Left ventricle myocardium inferior (tissue), 1 donor: ENCODE results near the gene ITGA2. TPM values are rescaled to one million over a fixed set of nuclear protein-coding genes. Genes with fewer than 3 reads are reported as not detected.

Experiments used
- DNase-seq: peaks from one replicate; pipeline ENCODE4 v3.0.0-alpha.2; 2020
- H3K27ac ChIP-seq: fragments of 200-600 bp; replicated peaks from 2 replicates; pipeline ENCODE4 v1.8.0; 2021
- H3K27me3 ChIP-seq: fragments of 200-600 bp; 2 replicates; pipeline ENCODE4 v1.8.0; 2021; ENCODE audit warnings: low read depth
- H3K36me3 ChIP-seq: fragments of 200-600 bp; 2 replicates; pipeline ENCODE4 v1.8.0; 2021
- H3K4me1 ChIP-seq: fragments of 200-600 bp; 2 replicates; pipeline ENCODE4 v1.8.0; 2021
- H3K4me3 ChIP-seq: fragments of 200-600 bp; 2 replicates; pipeline ENCODE4 v1.8.0; 2021; ENCODE audit warnings: mild to moderate bottlenecking, moderate library complexity
- H3K9me3 ChIP-seq: fragments of 200-600 bp; replicated peaks from 2 replicates; pipeline ENCODE4 v1.8.0; 2021
- intact Hi-C: fragments of 100-400 bp; cut with micrococcal nuclease; formaldehyde crosslinking; loops from one replicate; pipeline ENCODE4 v1.11.0; 2022
- total RNA-seq: library from RNA; stranded (reverse); fragmentation: NEBNext Ultra II Directional; extraction: Animal tissue kit (Norgen Biotek cat#: 25700); gene quantifications from one replicate; pipeline ENCODE4 v1.2.1, GENCODE V29; 2021
- TF ChIP-seq, protein P1 (sequence below): fragments of 200-600 bp; IDR thresholded peaks from 2 replicates; pipeline ENCODE4 v1.8.0; 2021; ENCODE audit warnings: antibody characterized with exemption, mild to moderate bottlenecking, borderline replicate concordance
- donor health status: DM: no; HTN: yes; CAD: no; lungs with severe emphysema.

The ITGA2 gene
- total RNA-seq, 1 donor from 2014 or later = 0.80 TPM

- Histone ChIP-seq H3K27me3 (no peaks in the 10 kb centered on the region), H3K27ac (no peak overlapping the region), H3K36me3 (no peaks in the 10 kb centered on the region), H3K4me1 (peaks cover 9% of the 10 kb centered on the region), H3K4me3 (no peak overlapping the region), H3K9me3 (no peaks in the 10 kb centered on the region)
- intact Hi-C loops = no loop called here
- TF ChIP-seq, protein P1, sequence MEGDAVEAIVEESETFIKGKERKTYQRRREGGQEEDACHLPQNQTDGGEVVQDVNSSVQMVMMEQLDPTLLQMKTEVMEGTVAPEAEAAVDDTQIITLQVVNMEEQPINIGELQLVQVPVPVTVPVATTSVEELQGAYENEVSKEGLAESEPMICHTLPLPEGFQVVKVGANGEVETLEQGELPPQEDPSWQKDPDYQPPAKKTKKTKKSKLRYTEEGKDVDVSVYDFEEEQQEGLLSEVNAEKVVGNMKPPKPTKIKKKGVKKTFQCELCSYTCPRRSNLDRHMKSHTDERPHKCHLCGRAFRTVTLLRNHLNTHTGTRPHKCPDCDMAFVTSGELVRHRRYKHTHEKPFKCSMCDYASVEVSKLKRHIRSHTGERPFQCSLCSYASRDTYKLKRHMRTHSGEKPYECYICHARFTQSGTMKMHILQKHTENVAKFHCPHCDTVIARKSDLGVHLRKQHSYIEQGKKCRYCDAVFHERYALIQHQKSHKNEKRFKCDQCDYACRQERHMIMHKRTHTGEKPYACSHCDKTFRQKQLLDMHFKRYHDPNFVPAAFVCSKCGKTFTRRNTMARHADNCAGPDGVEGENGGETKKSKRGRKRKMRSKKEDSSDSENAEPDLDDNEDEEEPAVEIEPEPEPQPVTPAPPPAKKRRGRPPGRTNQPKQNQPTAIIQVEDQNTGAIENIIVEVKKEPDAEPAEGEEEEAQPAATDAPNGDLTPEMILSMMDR = no peak
- DNase-seq = no peak
Measured at GRCh38 chr5:53073348-53073747, 84.2 kb downstream of the ITGA2 start.

GRCh38 chr5:53076014-53076583 lies 86.9 kb downstream of the ITGA2 start:
- intact Hi-C loops = no loop called here
- no peak overlapping the region for H3K4me3 ChIP-seq
- no peak for DNase-seq
- peaks cover 9% of the 10 kb centered on the region for H3K4me1 ChIP-seq
- no peaks in the 10 kb centered on the region for H3K36me3 ChIP-seq
- TF ChIP-seq, protein P1 = no peak
- no peaks in the 10 kb centered on the region for H3K9me3 ChIP-seq
- H3K27me3 ChIP-seq = no peaks in the 10 kb centered on the region
- no peak overlapping the region for H3K27ac ChIP-seq

DNA sequence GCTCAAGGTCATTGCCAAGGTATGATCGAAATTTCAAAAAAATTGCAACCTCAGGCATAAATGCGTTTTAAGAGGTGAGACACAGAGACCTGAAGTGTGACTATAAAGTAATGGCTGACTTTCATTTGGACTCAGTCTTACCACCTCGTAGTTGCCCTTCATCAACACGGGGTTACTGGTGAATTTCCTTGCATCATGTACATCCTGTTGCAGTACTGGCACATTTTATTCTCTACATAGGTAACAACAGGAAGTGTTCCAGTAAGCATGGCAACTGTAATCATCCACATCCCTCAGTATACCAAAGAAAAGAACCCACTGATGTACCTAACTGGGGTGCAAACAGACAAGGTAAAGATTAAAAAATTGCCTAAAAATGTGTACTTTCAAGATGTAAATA lies 91.1 kb downstream of the ITGA2 start:
- H3K36me3 ChIP-seq = no peaks in the 10 kb centered on the region
- TF ChIP-seq, protein P1 = no peak
- H3K27me3 ChIP-seq = no peaks in the 10 kb centered on the region
- no peaks in the 10 kb centered on the region for H3K4me1 ChIP-seq
- no peak overlapping the region for H3K4me3 ChIP-seq
- intact Hi-C loops = no loop called here
- H3K9me3 ChIP-seq = no peaks in the 10 kb centered on the region
- no peak overlapping the region for H3K27ac ChIP-seq
- DNase-seq = no peak

- Histone ChIP-seq H3K27ac (no peak overlapping the region), H3K36me3 (no peaks in the 10 kb centered on the region), H3K9me3 (no peaks in the 10 kb centered on the region), H3K4me3 (no peak overlapping the region), H3K27me3 (no peaks in the 10 kb centered on the region), H3K4me1 (peaks cover under 1% of the 10 kb centered on the region)
- DNase-seq = no peak
- intact Hi-C loops = no loop called here
- TF ChIP-seq, protein P1 = no peak
Measured at GRCh38 chr5:53083927-53084326, 94.8 kb downstream of the ITGA2 start.

DNA sequence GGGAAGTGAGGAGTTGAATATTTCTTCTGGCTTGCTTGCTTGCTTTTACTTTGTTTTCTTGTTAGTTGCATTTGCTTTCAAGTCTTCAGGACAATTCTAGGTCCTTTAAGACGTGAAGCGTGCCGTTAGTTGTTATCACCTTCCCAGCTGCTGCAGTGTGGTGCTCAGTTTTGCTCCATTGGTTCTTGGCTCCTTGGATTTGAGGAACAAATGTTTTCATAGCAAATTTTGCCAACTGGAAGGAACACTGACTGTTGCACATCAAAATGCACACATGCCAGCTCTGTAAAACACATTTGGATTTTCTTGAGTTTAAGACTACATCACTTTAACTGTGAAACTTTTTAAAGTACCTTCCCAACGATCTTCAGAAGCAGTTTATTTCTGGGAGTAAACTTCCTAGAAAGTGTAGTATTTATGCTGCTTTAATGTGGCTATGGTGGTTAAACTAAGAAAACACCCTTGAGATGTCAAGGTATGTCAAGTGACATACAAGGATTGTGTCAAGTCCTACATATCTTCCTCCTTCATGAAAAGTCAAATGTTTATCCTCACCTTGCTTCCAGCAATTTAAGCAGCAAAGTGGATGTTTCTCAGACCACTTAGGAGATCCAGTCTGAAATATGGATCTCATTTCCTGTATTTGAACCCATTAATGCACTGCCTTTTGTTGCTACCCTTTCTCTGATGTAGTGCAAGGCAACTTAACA lies 95.5 kb downstream of the ITGA2 start:
- no peaks in the 10 kb centered on the region for H3K27me3 ChIP-seq

More for the DNA sequence above, 95.5 kb downstream of the ITGA2 start:
- intact Hi-C loops = no loop called here
- DNase-seq = no peak
- H3K9me3 ChIP-seq = no peaks in the 10 kb centered on the region
- no peak overlapping the region for H3K27ac ChIP-seq
- no peak overlapping the region for H3K4me3 ChIP-seq
- TF ChIP-seq, protein P1 = no peak
- peaks cover 9% of the 10 kb centered on the region for H3K4me1 ChIP-seq
- no peaks in the 10 kb centered on the region for H3K36me3 ChIP-seq
